HG03457 (cell line): ENCODE data around the gene DECR2.
"Not testable (repeated sequence)": the region's sequence is repeated elsewhere in the genome, so short reads cannot be mapped to it uniquely, and the experiment has no call there.

ENCODE experiments used
- ATAC-seq: cut with Tn5 transposase; IDR thresholded peaks from one replicate; pipeline ENCODE4 v1.9.1; 2021; ENCODE audit warnings: moderate number of reproducible peaks; ENCODE audit not compliant: unreplicated experiment

Gene DECR2

DNA sequence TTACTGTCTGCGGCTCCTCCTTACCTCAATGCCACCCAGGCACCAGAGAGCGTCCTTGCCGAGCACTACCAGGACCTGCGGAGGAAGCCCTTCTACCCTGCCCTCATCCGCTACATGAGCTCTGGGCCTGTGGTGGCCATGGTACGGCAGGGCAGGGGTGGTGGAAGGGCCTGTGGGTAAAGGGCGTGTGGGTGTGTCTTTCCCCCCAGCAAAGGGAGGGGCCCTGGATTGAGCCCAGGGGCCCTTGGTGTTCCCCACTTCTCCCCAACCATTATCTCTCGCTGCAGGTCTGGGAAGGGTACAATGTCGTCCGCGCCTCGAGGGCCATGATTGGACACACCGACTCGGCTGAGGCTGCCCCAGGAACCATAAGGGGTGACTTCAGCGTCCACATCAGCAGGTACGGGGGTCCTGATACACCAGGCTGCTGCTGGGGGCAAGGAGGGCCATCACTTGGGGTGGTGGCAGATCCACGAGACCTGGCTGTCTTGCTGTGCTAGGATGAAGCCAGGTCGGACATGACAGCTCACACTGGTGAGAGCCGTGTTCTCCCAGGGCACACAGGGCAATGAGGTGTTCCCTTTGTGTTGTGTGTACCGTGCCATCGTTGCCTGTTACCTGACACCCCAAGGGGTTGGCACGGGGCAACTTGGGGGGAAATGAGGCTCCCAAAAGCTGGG, 2.2 kb upstream of the DECR2 start:
- no peak for ATAC-seq

DNA sequence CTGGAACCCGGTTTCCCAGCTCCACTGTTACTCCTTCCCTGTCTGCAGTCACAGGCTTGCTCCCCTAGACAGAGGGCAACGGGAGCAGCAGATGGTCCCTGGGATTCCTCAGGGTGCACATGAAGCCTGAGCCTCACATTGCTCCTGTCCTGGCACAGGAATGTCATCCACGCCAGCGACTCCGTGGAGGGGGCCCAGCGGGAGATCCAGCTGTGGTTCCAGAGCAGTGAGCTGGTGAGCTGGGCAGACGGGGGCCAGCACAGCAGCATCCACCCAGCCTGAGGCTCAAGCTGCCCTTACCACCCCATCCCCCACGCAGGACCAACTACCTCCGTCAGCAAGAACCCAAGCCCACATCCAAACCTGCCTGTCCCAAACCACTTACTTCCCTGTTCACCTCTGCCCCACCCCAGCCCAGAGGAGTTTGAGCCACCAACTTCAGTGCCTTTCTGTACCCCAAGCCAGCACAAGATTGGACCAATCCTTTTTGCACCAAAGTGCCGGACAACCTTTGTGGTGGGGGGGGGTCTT, 1.6 kb upstream of the DECR2 start:
- ATAC-seq, result no peak

DNA sequence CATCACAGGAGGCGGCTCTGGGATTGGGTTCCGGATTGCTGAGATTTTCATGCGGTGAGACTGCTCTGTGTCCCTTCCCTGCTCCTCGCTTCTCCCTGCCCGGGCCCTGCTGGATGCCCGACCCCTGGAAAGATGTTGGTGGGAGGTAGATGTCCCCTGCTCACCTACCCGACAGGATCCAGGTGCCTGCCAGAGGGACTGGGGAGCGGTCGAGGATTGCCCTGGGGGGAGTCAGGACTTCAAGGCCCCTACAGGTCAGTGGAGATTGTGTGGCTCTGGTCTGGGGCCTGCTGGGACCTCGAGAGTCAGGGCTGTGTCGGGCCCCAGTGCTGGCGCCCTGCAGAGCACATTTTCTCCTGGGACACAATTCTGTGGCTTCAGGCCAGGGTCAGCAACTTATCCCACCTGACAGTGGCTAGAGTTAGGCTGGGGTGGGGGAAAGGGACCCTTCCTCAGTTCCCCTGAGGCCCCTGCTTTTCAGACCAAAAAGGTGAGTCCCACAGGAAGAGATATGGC, 3.3 kb downstream of the DECR2 start:
- no peak for ATAC-seq

- ATAC-seq, result no peak
Measured at GRCh38 chr16:405548-406506, 4.1 kb downstream of the DECR2 start.

DNA sequence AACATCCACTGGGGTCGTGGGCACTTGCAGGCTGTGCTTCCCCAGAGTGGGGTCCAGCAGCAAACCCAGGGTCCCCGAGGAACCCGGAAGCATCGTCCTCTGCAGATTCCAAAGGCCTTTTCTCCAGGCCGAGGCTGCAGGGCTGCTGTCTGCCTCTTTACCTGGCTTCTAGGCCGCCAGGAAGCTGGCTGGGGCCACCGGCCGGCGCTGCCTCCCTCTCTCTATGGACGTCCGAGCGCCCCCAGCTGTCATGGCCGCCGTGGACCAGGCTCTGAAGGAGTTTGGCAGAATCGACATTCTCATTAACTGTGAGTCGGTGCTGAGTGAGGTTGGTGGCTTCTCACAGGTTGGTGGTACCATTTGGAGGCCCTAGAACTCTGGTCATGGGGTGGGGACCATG, 5.6 kb downstream of the DECR2 start:
- ATAC-seq, result no peak

DNA sequence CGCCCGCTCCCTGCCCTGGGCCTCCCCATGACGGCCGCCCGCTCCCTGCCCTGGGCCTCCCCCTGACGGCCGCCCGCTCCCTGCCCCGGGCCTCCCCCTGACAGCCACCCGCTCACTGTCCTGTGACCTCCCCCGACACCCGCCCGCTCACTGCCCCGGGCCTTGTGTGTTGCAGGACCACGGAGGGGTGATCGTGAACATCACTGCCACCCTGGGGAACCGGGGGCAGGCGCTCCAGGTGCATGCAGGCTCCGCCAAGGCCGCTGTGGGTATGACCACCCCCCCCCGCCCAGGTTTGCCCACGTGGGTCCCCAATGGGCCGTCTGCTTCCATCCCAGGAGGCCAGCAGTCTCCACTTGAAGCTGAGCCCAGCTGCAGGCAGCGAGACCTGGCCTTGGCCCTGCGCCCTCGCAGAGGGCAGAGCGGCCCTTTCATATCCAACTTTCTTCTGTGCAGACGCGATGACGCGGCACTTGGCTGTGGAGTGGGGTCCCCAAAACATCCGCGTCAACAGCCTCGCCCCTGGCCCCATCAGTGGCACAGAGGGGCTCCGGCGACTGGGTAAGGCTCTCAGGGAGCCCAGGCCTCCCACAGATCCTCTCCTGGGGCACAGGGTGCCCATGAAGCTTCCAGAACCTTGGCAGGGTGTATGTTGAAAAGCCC, 9.0 kb downstream of the DECR2 start:
- no peak for ATAC-seq

DNA sequence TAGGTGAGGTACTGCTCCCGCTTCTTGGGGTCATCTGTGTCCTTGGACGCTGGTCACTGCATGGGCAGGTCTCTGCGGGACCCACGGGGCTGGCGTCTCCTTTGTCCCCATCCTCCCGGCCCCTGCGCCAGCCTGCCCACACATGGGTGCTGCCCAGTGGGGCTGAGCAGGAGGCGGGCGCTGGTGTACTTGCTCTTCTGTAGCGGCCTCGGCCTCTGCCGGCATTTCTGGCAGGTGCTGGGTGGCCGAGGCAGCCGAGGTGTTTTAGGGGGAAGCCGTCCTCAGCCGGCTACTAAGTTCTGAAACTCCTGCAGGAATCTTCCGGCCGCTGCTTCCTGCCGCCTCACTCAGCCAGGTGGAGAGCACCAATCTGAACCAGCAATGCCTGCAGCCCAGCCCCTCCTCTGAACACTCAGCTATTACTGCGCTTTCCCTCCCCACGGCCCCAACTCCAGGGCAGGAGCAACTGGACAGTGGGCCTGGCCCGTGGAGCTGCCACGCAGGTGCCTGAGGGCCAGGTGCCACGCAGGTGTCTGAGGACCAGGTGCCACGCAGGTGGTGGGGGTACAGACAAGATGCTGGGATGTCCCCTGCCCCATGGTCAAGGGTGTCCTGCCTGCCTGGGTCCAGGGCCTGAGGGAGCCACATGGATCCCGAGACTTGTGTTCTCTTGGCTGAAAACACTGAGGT, 10.0 kb downstream of the DECR2 start:
- no peak for ATAC-seq

- no peak for ATAC-seq
Measured at GRCh38 chr16:414395-415169, 12.9 kb downstream of the DECR2 start.

GRCh38 chr16:415170-415498, 13.4 kb downstream of the DECR2 start:
- not testable (repeated sequence) for ATAC-seq

GRCh38 chr16:422179-422578, 20.5 kb downstream of the DECR2 start:
- not testable (repeated sequence) for ATAC-seq

GRCh38 chr16:424033-424622, 22.4 kb downstream of the DECR2 start:
- ATAC-seq, result no peak

DNA sequence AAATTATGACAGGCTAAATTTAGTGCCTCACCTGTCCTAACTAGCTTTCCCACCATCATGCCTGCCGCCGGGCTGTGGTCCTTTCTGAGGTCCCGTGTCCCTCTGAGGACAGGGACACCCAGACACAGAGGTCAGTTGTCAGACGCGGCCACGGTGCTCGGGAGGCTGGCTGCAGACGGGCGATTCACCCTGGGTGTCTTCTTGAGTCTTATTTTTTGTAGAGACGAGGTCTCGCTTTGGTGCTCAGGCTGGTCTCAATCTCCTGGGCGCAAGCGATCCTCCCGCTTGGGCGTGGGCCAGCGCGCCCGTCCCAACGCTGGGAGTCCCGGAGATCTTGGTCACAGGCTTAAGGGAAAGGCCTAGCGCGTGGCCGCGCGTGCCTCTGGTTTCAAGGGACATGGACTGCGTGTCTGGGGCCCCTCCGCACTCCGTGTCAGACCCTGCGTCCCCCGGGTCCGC, 23.0 kb downstream of the DECR2 start:
- no peak for ATAC-seq

GRCh38 chr16:425082-425718, 23.5 kb downstream of the DECR2 start, which contains the start of gene RAB11FIP3:
TSS of gene RAB11FIP3 (plus strand) at chr16:425649. CDS start at chr16:426007, 358 bp downstream.
- peak; percentile 58 for ATAC-seq

DNA sequence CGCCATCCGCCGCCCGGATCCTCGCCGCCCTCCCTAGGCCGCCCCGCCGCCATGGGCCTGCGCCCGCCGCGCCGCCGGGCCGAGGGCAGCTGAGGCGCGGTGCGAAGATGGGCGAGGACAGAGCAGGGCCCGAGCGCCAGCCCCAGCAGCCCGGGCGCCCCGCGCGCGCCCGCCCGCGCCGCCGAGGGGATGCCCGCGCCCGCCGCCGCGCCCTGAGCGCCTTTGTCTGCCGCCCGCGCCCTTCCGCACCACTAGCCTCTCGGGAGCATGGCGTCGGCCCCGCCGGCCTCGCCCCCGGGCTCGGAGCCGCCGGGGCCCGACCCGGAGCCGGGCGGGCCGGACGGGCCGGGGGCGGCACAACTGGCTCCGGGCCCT, 24.0 kb downstream of the DECR2 start:
- ATAC-seq, result peak; percentile 11

DNA sequence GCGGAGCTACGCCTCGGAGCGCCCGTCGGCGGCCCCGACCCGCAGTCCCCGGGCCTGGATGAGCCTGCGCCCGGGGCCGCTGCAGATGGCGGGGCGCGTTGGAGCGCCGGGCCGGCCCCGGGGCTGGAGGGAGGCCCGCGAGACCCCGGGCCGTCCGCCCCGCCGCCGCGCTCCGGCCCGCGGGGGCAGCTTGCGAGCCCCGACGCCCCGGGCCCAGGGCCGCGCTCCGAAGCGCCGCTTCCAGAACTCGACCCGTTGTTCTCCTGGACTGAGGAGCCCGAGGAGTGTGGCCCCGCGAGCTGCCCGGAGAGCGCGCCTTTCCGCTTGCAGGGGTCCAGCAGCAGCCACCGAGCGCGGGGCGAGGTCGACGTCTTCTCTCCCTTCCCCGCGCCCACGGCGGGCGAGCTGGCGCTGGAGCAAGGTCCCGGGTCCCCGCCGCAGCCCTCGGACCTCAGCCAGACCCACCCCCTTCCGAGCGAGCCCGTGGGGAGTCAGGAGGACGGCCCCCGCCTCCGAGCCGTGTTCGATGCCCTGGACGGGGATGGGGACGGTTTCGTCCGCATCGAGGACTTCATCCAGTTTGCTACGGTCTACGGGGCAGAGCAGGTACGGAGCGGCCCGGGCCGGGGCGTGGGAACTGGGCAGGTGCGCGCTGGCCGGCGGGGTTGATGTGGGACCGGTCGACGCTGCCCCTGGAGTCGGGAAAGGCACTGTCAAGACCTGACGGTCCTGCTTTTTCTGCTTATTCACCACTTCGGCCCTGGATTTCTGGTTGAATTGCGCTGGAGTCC, 24.6 kb downstream of the DECR2 start:
- ATAC-seq, result no peak

GRCh38 chr16:426906-427249, 25.2 kb downstream of the DECR2 start:
- no peak for ATAC-seq

DNA sequence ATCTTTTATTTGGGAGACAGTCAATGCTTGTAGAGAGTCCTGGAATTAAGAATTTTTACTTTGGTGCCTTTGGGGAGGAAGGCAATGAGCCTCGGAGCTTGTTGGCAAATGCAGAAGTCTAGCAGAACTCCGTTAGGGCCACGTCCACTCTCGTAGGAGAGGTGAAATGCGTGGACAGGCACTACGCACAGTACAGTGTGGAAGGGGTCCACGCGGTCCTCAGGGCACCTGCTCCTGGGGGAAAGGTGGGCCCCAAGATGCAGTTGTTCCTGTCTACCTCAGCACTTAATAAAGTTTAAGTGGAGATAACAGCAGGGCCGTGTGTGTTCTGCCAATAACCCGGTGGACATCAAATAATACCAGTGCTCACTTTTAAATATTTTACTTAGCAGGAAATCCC, 25.6 kb downstream of the DECR2 start:
- no peak for ATAC-seq

DNA sequence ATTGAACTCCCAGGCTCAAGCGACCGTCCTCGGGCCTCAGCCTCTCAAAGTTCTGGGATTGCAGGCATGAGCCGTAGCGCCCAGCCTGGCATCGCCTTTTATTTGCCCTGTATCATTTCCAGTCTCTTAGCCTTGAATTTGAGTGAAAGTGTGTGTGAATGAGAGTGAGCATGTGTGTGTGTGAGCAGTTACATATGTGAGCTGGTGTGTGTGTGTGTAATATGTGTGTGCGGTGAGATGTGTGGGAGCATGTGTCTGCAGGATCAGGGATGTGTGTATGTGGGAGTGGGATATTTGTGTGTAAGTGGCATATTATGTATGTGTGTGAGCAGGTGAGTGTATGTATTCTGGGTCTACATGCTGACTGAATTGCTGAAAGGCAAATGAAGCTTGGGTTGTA, 29.2 kb downstream of the DECR2 start:
- ATAC-seq, result no peak
